NCI-H774 (cell line): ENCODE data around the gene TAS1R3.
"Not testable (repeated sequence)": the region's sequence is repeated elsewhere in the genome, so short reads cannot be mapped to it uniquely, and the experiment has no call there.

Experiments used
- DNase-seq: peaks from one replicate; lab custom pipeline; 2025; lab: John Stamatoyannopoulos, UW

The TAS1R3 gene

DNA sequence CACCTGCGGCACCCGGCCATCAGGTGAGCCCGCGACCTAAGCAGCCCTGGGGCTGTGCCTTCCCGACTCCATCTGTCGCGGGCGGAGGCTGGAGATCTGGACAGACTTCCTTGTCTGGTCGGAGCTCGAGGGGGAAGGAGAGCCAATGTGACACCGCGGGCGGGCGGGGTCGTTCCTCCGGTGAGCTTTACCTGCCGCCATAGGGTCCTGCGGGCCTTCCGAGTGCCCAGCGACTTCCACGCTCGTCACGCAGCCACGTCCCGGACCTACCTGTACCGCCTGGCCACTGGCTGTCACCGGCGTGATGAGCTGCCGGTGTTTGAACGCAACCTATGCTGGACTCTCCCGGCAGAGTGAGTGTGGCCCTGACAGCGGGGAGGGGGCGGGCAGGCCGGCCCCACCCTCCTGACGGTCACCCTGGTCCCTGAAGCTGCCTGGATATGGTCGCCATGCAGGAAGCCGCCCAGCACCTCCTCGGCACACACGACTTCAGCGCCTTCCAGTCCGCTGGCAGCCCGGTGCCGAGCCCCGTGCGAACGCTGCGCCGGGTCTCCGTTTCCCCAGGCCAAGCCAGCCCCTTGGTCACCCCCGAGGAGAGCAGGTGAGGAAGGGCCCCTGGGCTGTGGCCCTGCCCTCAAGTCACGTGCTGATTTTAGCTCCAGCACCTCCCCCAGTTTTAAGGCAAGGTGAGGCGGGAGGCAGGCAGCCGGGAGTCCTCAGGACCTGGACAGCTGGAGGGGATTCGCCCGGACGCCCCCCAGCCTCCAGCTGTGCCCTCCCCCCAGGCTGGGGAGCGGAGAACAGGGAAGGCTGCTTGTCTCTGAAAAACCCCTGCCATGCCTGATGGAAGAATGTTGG lies 21.6 kb upstream of the TAS1R3 start:
- DNase-seq = no peak

DNA sequence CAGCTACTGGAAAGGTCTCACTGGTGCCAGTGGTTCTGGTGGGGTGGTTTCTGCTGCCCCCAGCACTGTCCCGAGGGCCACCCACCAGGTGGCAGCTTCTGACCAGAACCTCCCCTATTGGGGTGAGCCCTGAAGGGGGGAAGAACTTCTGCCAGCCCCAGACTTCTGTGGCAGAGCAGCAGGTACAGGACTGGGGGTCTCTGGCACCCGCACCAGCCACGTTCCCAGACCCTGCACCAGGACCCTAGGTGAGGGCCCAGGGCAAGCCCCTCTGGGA lies 21.0 kb upstream of the TAS1R3 start:
- DNase-seq = no peak

DNA sequence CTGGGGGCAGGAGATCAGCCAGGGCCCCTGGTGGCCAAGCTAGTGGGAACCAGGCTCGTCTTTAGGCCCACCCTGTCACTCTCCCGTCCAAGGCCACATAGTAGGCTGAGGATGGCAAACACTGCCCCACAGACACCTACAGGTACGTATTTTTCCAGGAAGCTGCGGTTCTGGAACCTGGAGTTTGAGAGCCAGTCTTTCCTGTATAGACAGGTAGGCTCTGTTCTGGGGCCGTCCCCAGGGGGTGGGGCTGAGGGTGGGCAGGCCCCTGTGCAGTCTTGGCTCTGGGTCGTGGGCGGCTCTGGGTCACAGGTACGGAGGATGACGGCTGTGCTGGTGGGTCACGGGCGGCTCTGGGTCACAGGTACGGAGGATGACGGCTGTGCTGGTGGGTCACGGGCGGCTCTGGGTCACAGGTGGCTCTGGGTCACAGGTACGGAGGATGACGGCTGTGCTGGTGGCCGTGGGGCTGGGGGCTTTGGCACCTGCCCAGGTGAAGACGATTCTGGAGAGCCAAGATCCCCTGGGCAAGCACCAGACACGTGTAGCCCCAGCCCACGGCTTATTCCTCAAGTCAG lies 20.5 kb upstream of the TAS1R3 start:
- no peak for DNase-seq

DNA sequence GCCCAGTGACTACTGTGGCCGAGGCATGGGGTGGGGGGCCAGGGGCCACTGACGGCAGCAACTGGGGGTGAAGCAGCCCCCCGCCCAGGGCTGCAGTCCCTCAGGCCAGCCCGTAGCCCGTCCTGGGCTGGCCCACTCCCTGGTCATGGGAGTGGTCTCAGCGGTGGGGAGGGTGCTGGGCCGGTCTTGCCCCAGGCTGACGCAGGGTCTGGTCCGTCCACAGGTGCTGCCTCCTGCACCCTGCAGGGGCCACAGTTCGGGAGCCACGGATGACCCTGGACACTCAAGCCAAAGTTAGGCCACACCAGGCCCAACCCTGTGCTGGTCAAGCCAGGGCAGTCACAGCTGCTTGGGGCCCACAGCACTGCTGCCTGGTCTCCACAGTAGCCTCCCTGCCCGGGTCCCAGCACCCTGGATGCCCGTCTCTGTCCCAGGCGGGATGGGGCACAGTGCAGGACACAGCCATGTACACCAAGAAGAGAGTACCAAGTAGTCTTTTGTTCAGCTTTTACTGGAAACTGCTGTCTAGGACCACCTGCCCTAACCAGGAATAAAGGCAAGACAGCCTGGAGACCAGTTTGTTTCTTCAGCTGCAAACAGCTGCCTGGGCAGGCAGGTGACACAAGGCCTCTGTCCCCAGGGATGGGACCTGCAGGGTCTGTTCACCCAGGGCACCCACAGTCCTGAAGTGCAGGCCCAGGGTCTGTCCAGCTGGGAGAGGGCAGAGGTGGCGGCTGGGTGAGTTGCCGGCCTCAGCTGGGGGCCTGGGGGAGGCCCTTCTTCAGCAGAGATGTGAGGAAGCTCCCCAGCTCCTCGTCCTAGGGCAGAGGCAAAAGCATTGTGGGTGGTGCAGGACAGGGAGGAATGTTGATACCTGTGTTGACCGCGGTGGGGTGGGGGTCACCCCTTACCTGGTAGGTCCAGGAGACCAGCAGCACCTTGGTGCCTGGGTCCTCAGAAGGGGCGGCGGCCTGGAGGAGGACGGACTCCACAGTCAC lies 19.7 kb upstream of the TAS1R3 start:
- DNase-seq = no peak

DNA sequence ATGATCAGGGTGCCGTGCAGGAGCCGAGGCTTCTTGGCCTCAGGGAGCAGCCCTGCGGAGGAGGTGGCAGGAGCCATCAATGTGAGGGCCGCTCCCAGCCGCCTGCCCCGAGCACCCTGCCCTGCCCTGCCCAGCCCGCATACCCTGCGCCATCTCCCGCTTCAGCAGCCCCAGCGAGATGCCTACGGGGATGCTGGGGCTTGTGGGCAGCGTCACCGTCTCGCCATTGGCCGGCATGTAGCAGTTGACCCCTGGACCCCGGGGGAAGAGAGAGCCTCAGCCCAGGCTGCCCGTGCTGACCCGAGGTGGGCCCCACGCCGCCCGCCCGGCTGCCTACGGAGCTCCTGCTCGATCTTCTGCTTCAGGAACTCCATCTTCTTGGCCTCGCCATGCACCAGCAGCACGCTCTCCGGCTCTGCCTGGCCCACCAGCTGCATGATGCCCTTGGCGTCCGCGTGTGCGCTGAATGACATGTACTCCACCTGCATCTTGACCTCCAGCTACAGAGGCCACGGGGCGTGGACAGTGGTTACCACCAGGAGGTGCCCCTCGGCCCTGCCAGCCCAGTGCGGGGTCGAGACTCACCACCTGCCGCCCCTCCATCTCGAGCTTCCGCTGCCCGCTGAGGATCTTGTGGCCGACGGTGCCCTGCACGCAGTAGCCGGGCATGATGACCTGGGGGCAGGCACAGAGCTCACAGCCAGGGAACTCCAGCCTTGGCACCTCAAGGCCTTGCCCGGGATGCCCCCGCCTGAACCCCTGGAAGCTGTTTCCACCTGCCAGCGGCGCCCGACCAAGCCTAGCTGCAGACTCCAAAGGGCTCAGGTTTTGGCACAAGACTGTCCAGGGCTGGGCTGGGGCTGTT lies 18.4 kb upstream of the TAS1R3 start:
- no peak for DNase-seq

DNA sequence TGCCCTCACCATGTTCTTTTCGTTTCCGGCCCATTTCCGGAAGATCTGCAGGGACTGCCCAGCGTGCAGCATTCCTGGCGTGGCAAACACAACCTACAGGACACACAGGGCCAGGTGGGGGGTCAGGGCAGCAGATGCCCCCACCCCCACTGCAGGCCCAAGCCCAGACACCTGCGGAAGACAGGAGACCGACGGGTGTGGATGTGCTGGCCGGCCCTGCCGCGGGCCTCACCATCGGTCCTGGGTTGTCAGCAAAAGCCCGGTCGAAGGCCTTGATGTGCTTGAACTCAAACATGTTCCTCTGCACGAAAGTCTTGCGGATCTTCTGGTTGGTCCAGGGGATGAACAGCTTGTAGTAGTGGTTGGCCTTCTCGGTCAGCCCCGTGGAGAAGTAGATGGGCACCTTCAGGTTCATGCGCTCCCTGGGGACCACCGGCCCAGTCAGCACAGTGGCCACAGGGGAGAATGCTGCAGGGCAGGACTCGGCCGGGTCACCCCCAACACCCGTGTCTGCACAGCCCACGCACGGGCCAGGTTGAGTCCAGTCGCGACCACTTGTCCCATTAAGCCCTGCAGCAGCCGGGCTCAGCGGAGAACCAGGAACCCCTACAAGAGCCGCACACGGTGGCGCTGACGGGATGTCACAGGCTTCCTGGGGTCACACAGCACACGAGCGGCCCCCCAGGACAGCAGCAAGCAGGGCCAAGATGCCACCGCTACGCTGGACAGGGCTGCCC lies 17.4 kb upstream of the TAS1R3 start:
- DNase-seq = no peak

DNA sequence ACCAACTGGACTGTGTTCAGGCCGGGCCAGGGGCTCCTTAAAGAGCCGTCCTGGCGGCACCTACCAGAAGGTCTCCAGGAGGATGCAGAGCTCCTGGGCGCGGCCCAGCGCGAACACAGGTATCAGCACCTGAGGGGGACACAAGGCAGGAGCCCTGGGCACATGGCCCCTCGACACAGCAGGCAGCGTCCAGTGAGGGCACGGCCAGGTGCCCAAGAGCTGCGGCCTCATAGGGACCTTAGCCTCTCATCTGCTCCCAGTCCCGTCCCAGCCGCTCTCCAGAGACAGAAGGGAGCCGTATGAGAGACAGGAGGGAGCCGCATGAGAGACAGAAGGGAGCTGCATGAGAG lies 16.9 kb upstream of the TAS1R3 start:
- no peak for DNase-seq

DNA sequence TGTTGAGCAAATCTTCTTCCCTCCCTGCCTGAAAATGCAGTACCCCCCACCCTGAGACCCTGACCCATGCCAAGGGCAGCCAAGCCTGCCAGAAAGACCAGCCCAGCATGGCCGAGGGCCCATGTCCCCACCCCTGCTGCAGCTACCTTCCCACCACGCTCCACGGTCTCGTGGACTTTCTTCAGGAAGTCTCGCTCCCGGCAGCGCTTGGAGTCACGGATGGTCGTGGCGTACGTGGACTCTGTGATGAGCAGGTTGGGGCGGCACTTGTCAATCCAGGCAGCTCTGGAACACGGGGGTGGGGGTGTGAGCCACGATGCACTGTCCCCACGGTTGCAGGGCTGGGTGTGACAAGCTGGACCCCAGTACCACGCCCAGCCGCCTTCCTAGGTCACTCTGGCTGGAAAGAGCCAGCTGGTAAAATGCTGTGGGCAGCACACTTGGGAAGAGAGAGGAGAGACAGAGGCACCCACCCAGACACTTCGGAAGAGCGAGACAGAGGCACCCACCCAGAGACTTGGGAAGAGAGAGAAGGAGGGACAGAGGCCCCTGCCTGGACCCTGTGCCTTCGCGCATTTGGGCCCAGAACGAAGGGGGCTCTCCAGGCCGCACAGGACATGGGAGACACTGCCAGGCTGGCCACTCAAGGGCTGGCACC lies 16.3 kb upstream of the TAS1R3 start:
- DNase-seq = no peak

DNA sequence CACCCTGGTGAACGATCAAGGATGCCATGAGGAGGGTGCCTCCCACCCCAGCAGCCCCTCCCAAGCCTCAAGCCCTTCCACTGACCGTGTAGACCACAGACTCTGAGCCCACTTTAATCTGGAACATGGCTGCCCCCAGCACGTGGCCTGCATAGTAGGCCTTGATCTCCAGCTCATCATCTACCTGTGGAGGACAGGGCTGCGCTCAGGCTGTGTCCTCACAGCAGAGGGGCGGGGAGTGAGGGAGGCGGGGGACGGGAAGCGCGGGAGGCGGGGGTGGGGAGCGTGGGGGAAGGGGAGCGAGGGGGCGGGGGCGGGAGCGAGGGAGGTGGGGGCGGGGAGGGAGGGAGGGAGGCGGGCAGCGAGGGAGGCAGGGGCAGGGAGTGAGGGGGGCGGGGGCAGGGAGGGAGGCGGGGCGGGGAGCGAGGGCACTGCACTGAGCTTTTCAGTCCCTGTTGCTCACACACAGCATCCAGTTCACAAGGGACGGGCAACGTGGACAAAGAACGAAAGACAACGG lies 15.6 kb upstream of the TAS1R3 start:
- no peak for DNase-seq

DNA sequence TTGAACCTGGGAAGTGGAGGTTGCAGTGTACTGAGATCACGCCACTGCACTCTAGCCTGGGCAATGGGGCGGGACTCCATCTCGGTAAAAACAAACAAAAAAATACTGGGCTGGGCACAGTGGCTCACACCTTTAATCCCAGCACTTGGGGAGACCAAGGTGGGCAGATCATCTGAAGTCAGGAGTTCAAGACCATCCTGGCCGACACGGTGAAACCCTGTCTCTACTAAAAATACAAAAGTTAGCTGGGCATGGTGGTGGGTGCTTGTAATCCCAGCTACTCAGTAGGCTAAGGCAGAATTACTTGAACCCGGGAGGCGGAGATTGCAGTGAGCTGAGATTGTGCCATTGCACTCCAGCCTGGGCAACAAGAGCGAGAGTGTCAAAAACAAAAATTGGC lies 14.9 kb upstream of the TAS1R3 start:
- DNase-seq = not testable (repeated sequence)

DNA sequence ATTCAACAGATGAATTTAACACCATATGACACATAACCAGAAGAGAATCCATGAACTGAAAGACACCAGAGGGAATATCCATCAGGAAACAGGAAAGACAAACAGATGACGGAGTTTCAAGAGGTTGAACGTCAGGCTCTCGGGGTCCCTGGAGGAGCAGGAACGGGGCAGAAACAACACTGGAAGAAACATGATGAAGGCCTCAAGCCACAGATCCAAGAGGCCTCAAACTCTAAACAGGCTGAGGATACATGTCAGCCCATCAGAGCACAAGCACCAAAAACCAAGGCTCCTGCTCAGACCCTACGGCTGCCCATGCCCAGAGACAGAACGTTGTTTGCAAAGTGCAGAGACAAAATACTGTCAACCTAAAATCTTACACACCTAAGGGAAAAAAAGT lies 13.7 kb upstream of the TAS1R3 start:
- no peak for DNase-seq

DNA sequence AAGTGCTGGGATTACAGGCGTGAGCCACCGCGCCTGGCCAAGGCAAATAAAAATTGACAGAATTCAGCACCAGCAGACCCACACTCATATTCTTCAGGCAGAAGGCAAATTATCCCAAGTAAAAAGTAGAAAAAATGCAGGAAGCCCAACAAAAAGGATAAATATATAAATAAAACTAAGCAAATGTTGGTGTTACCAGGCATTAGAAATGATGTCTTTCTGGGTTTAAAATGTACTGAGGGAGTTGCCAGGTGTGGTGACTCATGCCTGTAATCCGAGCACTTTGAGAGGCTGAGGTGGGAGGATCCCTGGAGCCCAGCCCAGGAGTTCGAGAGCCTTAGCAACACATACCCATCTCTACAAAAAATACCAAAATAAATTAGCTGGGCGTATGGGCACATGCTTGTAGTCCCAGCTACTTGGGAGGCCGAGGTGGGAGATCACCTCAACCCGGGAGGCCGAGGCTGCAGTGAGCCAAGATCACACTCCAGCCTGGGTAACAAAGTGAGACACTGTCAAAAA lies 12.9 kb upstream of the TAS1R3 start:
- no peak for DNase-seq

DNA sequence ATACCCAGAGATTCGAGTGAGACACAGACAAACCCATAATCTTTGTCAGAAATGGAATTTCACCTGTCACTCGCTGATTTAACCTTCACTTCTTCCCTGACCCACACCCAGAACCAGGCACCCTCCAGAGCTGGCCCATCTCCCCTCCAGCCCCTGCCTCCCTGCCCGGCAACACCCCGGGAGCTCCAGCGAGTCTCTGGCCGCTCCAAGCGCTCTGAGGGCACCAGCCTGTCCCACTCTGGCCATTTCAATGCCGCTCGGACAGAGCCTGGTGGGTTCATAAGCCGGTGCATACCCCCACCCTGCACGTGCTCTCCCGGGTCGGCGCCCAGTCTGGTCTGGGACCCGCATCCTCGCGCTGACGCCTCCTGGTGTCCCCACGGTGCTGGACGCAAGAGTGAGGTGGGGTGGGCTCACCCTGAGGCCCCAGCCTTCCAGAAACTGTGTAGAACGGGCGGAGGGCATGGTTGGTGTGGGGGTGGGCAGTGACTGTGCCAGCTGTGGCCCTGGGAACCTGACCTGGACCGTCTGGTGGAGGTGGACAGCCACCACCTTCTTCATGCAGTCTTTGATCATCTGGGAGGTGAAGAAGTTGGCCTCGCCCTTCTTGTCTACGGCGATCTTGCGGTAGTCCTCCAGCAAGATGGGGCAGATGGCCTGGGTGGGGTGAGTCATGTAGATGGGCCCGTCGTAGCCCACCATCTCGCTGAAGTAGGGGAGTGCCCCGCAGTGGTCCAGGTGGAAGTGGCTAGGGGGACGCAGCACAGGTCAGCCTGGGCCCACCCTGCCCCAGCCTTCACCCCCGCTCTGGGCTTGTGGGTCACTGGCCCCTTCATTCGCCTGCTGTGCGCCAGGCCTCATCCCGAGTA lies 12.1 kb upstream of the TAS1R3 start:
- no peak for DNase-seq

DNA sequence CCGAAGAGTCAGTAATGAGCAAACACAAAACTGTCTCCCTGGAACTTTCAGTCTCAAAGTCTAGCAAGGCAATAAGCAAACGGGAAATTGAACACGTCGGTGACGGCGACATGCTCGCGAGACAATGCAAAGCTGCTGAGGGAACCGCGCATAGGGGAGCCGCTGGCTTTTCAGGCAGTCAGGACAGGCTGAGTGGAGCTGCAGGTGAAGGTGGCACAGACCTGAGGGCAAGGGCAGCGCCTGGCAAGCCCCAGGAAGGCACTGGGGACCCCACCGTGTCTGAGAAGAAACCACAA lies 11.5 kb upstream of the TAS1R3 start:
- DNase-seq = no peak

DNA sequence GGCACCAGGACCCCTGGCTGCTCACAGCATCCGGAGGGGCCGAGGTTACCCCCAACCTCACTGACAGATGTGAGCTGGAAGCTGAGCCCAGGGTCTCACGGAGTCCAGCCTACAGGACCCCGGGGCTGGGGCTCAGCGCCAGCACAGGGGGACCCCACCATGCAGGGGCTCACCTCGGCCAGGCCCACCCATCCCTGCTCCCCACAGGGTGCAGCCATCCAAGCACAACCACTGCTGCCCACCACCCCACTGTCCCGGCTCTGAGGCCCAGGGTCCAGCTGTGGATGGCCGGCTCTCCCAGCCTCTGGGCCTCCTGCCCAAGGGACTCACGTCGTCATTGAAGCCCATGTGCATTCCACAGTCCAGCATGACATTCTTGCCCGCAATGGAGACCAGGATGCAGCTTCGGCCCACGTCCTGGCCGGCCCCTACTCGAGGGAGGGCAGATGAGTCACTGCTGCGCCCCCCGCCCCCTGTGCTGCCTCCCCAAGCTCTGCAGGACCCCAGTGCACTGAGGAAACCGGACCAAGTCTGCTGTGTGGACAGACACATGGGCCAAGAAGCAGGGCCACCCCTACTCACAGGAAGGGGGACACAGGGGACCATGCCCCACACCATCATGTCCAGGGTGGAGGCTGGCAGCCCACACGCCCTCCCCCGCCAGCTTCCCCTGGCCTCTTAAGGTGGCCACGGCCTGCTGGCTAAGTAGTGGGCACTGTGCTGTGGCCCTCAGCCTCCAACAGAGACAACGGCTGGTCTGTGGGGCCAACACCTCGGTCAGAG lies 10.2 kb upstream of the TAS1R3 start:
- DNase-seq = no peak

DNA sequence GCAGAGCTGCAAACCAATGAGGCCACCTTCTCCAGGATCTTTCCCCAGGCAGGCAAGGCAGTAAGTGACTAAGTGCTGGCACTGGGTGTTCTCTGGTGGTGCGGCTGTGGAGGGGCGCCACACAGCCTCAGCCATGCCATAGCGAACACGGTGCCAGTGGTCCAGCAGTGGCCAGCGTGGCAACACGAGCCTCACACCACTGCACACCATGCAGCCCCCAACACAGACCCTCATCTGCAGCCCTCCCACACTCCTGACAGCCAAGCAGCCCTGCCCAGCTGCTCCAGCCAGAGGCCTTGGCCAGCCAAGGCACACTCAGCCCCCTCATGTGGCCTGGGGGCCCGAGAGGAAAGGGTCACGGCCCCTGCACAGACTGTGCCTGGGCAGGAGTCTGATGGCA lies 9.6 kb upstream of the TAS1R3 start:
- DNase-seq = no peak

DNA sequence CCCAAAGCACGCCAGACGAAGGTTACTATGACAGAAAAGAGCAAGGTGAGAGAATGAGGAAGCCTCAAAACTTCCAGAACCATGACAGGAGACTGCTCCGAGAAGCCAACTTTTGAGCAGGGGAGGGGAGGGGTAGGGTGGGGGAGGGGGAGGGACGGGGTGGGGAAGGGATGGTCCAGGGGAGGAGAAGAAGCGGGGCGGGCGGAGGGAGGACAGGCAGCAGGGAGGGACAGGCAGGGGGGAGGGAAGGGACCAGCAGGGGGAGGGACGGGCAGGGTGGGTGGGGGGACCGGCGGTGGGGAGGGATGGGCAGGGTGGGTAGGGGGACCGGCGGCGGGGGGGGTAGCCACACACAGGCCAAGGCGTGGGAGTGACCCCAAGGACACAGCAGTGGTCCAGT lies 8.7 kb upstream of the TAS1R3 start:
- no peak for DNase-seq

DNA sequence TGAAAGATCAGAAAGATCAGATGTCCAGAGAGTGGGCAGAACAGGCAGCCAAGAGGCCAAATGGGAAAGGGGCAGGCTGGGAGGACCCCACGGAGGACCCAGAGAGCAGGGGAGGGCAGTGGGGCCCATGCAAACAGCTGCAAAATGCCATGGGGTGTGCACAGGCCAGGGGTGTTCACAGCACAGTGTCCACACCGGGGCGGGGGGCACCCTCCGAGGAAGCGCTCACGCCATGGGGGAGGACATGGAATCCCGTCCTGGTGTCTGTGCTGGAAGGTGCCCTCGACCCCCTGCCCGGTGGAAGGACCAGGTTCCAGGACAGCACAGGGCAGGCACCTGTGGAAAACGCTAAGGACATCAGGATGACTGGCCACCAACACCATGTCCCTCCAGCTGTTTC lies 8.1 kb upstream of the TAS1R3 start:
- DNase-seq = no peak

DNA sequence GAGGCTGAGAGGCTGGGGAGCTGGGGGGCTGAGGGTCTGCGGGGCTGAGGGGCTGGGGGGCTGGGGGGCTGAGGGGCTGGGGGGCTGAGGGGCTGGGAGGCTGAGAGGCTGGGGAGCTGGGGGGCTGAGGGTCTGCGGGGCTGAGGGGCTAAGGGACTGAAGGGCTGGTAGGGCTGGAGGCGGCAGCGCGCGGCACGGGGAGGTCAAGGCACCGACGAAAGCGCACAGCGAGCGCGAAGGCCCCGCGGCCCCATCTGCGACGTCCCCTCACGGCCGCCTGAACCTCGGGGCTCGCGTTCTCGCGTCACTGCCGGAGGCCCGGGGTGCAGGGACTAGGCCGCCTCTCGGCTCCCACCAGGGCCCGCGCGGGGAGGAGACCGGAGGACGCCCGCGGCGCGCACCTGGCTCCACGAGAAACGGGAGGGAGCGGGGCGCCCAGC lies 7.0 kb upstream of the TAS1R3 start:
- DNase-seq = no peak
